HCT116 (cell line): Measurements from ENCODE around the gene ARHGEF10L. TPM values are rescaled to one million over a fixed set of nuclear protein-coding genes. Genes with fewer than 3 reads are reported as not detected.

Experiments
- ATAC-seq: fragments of 200-7000 bp; cut with Tn5 transposase; 2 replicates; pipeline ENCODE4 v1.9.1; 2020; ENCODE audit warnings: mild to moderate bottlenecking, moderate library complexity
- Bru-seq: library from RNA; stranded (reverse); fragments of 400-500 nt; gene quantifications from one replicate; lab custom pipeline; 2021; lab: Mats Ljungman, UMichigan
- BruChase-seq, 2 experiments: library from RNA; stranded (reverse); fragments of 400-500 nt; gene quantifications; one replicate each; lab custom pipeline; 2021; lab: Mats Ljungman, UMichigan
- BruUV-seq: library from RNA; stranded (reverse); fragments of 400-500 nt; replicated peaks from 2 replicates; lab custom pipeline; 2021; lab: Mats Ljungman, UMichigan
- CTCF ChIA-PET: fragments of 300-600 bp; sonication (Branson Sonifier 250); formaldehyde crosslinking; loops from one replicate; lab custom pipeline; 2021; ENCODE audit warnings: antibody characterized with exemption; lab: Charles Lee
- POLR2A ChIA-PET: fragments of 300-600, 350-600 bp; sonication (Branson Sonifier 250); formaldehyde crosslinking; loops from one replicate; lab custom pipeline; 2021; ENCODE audit warnings: antibody characterized with exemption; lab: Charles Lee
- RAD21 ChIA-PET, 2 experiments: fragments of 300-600 bp; sonication (Branson Sonifier 250); formaldehyde crosslinking; loops; one replicate each; lab custom pipeline; 2023; ENCODE audit warnings: low total read pairs in 2 of 2; ENCODE audit not compliant: uncharacterized antibody in 2 of 2, unreplicated experiment in 2 of 2, low non-redundant PET in 1 of 2; lab: Charles Lee
- DNase-seq: peaks from one replicate; pipeline ENCODE4 v3.0.0-alpha.2; 2010; ENCODE audit warnings: low read depth, low spot score
- H2AFZ ChIP-seq: fragments of 200-600 bp; shearing (Covaris generic), sonication (generic); 2 replicates; pipeline ENCODE4 v1.6.1; 2017; ENCODE audit warnings: low read depth, mixed run types, mixed read lengths, antibody characterized with exemption, low read length; ENCODE audit not compliant: poor library complexity, severe bottlenecking
- H3K27ac ChIP-seq: 2 replicates; pipeline ENCODE4 v1.5.1; 2012; ENCODE audit warnings: low read depth, low read length
- H3K27me3 ChIP-seq: fragments of 200-600 bp; sonication (generic); 2 replicates; pipeline ENCODE4 v1.6.1; 2016; ENCODE audit warnings: mixed run types, low read length, mixed read lengths; ENCODE audit not compliant: insufficient read depth
- H3K36me3 ChIP-seq, 2 experiments: fragments of 200-500 bp in 1 of 2; fragments of 200-600 bp in 1 of 2; sonication (Bioruptor generic) in 1 of 2; sonication (generic) in 1 of 2; 2 replicates each; pipeline versions ENCODE4 v1.5.1 to v1.6.1; 2014 to 2016; ENCODE audit warnings: low read length in 2 of 2, inconsistent platforms in 1 of 2, mixed read lengths in 1 of 2, mixed run types in 1 of 2; ENCODE audit not compliant: insufficient read depth in 2 of 2, control insufficient read depth in 1 of 2
- H3K4me1 ChIP-seq, 2 experiments: fragments of 200-600 bp in 1 of 2; sonication (generic) in 1 of 2; 2 replicates each; pipeline versions ENCODE4 v1.5.1 to v1.6.1; 2012 to 2017; ENCODE audit warnings: low read length in 2 of 2, inconsistent platforms in 1 of 2, mild to moderate bottlenecking in 1 of 2, mixed read lengths in 1 of 2, mixed run types in 1 of 2, moderate library complexity in 1 of 2; ENCODE audit not compliant: insufficient read depth in 2 of 2, control insufficient read depth in 1 of 2
- H3K4me2 ChIP-seq: fragments of 200-600 bp; sonication (generic); 2 replicates; pipeline ENCODE4 v1.6.1; 2017; ENCODE audit warnings: mixed run types, low read length, mixed read lengths
- H3K4me3 ChIP-seq, 2 experiments: fragments of 200-600 bp in 1 of 2; sonication (generic) in 1 of 2; replicated peaks in 1 of 2; 2 replicates each; pipeline ENCODE4 v1.5.1; 2011 to 2016; ENCODE audit warnings: low read length in 2 of 2, control low read depth in 1 of 2, low read depth in 1 of 2, mild to moderate bottlenecking in 1 of 2, mixed read lengths in 1 of 2, mixed run types in 1 of 2
- H3K79me2 ChIP-seq: fragments of 200-600 bp; sonication (generic); 2 replicates; pipeline ENCODE4 v1.6.1; 2017; ENCODE audit warnings: mild to moderate bottlenecking, mixed run types, low read length, moderate library complexity, mixed read lengths; ENCODE audit not compliant: insufficient read depth
- H3K9ac ChIP-seq: fragments of 200-600 bp; sonication (generic); 2 replicates; pipeline ENCODE4 v1.6.1; 2016; ENCODE audit warnings: low read length, mixed read lengths
- H3K9me2 ChIP-seq: fragments of 200-600 bp; sonication (generic), shearing (Covaris generic); 2 replicates; pipeline ENCODE4 v1.6.1; 2017; ENCODE audit warnings: mixed run types, mild to moderate bottlenecking, moderate library complexity; ENCODE audit not compliant: insufficient read depth
- H3K9me3 ChIP-seq, 2 experiments: fragments of 200-500 bp in 1 of 2; fragments of 200-600 bp in 1 of 2; sonication (Bioruptor generic) in 1 of 2; sonication (generic) in 1 of 2; 2 replicates each; pipeline ENCODE4 v1.6.1; 2014 to 2017; ENCODE audit warnings: low read length in 2 of 2, mixed read lengths in 2 of 2, inconsistent platforms in 1 of 2, low read depth in 1 of 2, mild to moderate bottlenecking in 1 of 2, mixed run types in 1 of 2, moderate library complexity in 1 of 2; ENCODE audit not compliant: control insufficient read depth in 1 of 2, insufficient read depth in 1 of 2
- H4K20me1 ChIP-seq: fragments of 200-600 bp; sonication (generic), shearing (Covaris generic); 2 replicates; pipeline ENCODE4 v1.6.1; 2017; ENCODE audit warnings: mixed run types, mild to moderate bottlenecking, moderate library complexity; ENCODE audit not compliant: insufficient read depth
- ATF3 ChIP-seq: IDR thresholded peaks from 2 replicates; pipeline ENCODE4 v1.6.1; 2012
- EZH2phosphoT487 ChIP-seq: fragments of 200-600 bp; IDR thresholded peaks from 2 replicates; pipeline ENCODE4 v1.6.1; 2018; ENCODE audit warnings: antibody characterized with exemption, borderline replicate concordance
- POLR2AphosphoS5 ChIP-seq: IDR thresholded peaks from 2 replicates; pipeline ENCODE4 v1.6.1; 2011; ENCODE audit warnings: mild to moderate bottlenecking, low read depth, low read length, moderate library complexity
- TCF7L2 ChIP-seq: IDR thresholded peaks from 2 replicates; pipeline ENCODE4 v1.7.0; 2011; ENCODE audit warnings: borderline replicate concordance, inconsistent platforms; ENCODE audit not compliant: insufficient read depth, insufficient read length; ENCODE audit errors: extremely low read depth
- ZFX ChIP-seq: fragments of 450-650 bp; IDR thresholded peaks from 2 replicates; pipeline ENCODE4 v1.6.1; 2017
- ZNF274 ChIP-seq: fragments of 200-500 bp; sonication (Bioruptor generic); IDR thresholded peaks from 2 replicates; pipeline ENCODE4 v1.6.1; 2014; ENCODE audit warnings: mild to moderate bottlenecking, low read depth, low read length, inconsistent platforms
- intact Hi-C: fragments of 100-400 bp; cut with micrococcal nuclease; formaldehyde crosslinking; loops from 2 replicates; pipeline ENCODE4 v1.10.0; 2022
- long read RNA-seq: library from polyadenylated mRNA; unstranded; transcript quantifications from one replicate; pipeline ENCODE4 v2.0.0, GENCODE V29; 2021; ENCODE audit not compliant: unreplicated experiment
- polyA plus RNA-seq: library from polyadenylated mRNA; unstranded; fragments of >200 nt; gene quantifications from 2 replicates; pipeline ENCODE4 v1.2.1, GENCODE V29; 2012; ENCODE audit warnings: missing spikeins
- total RNA-seq: library from RNA; stranded (reverse); gene quantifications from one replicate; pipeline ENCODE4 v1.2.1, GENCODE V29; 2021; ENCODE audit not compliant: unreplicated experiment

Gene ARHGEF10L
- total RNA-seq (14.7 TPM), Bru-seq, nascent RNA (percentile 57 among the genes with signal in this experiment), BruChase-seq, experiment 1, labeled RNA remaining after a 6-hour chase (percentile 53 among the genes with signal in this experiment), BruChase-seq, experiment 2, labeled RNA remaining after a 2-hour chase (percentile 53 among the genes with signal in this experiment)
- polyA plus RNA-seq = 16.1 and 20.4 TPM in 2 replicates
- long read RNA-seq, partial matches to known transcripts = 6 of 16 reads
- long read RNA-seq, other reads (novel, unspliced or antisense) = 10 of 16 reads

GRCh38 chr1:17539477-17540254 is at the start of gene ARHGEF10L:
TSS of gene ARHGEF10L (plus strand) at chr1:17539698. CDS start at chr1:17580596, 40,898 bp downstream.
- ChIA-PET RAD21 (no interaction called here), CTCF (no interaction called here), POLR2A (no interaction called here)
- BruUV-seq = no TSS peak
- Histone ChIP-seq H4K20me1 (no peaks in the 10 kb centered on the region), H3K27me3 (no peaks in the 10 kb centered on the region), H3K9me3 (no peaks in the 10 kb centered on the region), H3K79me2 (peaks cover 27% of the 10 kb centered on the region), H3K9me2 (no peaks in the 10 kb centered on the region), H3K4me2 (peak within 1 kb of the TSS; percentile 99), H3K36me3 (no peaks in the 10 kb centered on the region), H3K4me3 (peak within 1 kb of the TSS; percentile 74 to 94), H3K27ac (peak within 1 kb of the TSS; percentile 84), H3K9ac (peak within 1 kb of the TSS; percentile 84), H2AFZ (no peak within 1 kb of the TSS), H3K4me1 (peaks cover 8 to 41% of the 10 kb centered on the region in 2 experiments; a peak in 3 of 4 replicates)
- TF ChIP-seq TCF7L2 (no peak), ATF3 (no peak), POLR2AphosphoS5 (peak; percentile 31; the same call in 1 of the 2 replicates), ZNF274 (no peak), EZH2phosphoT487 (no peak), ZFX (peak; percentile 78)
- intact Hi-C loops = loop anchor here (1.0 kb wide), 1 partner anchor 20 kb away; no protein-coding TSS in a partner anchor
- DNase-seq (no peak), ATAC-seq (peak; percentile 65)
